Measurements from ENCODE around the gene MANBA.

DNA sequence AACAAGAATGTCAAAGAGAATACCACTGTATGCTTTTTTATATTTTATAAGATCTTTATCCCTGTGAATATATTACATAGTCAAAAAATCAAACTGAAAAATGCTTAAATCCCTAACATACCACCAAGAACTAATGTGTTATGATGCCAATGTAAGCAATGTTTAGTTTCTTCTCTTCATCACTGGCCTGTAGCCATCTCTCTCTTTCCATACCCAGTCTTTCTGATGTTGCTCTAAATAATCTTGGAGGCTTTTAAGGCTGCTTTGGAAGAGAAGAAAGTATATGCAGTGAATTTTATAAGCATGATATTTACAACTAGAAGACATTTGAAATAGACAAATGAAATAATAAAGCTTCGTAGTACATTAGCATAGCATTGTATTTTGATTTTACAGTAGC is 176.7 kb downstream of the MANBA start:
- TF ChIP-seq CEBPB (IDR thresholded peaks at IDR 0.05; ENCODE audit: low read depth, low read length) (no peak), MXI1 (IDR thresholded peaks at IDR 0.05; ENCODE audit: borderline replicate concordance, low read depth, low read length) (no peak), POLR2A (IDR thresholded peaks at IDR 0.05; ENCODE audit: low read depth, low read length) (no peak), RAD21 (IDR thresholded peaks at IDR 0.05; ENCODE audit: low read length) (no peak), NFE2L2 (IDR thresholded peaks at IDR 0.05; ENCODE audit: low read depth, low read length) (no peak), RFX5 (IDR thresholded peaks at IDR 0.05; ENCODE audit: low read depth, low read length) (no peak), SMC3 (IDR thresholded peaks at IDR 0.05; ENCODE audit: low read depth, low read length) (no peak), MAZ (IDR thresholded peaks at IDR 0.05; ENCODE audit: borderline replicate concordance, low read depth, low read length) (no peak), BHLHE40 (IDR thresholded peaks at IDR 0.05; ENCODE audit: low read depth, low read length) (no peak), RCOR1 (IDR thresholded peaks at IDR 0.05; ENCODE audit: insufficient replicate concordance, low read length) (no peak), CHD1 (IDR thresholded peaks at IDR 0.05; ENCODE audit: low read depth, low read length) (no peak)
- TF ChIP-seq, protein P1, sequence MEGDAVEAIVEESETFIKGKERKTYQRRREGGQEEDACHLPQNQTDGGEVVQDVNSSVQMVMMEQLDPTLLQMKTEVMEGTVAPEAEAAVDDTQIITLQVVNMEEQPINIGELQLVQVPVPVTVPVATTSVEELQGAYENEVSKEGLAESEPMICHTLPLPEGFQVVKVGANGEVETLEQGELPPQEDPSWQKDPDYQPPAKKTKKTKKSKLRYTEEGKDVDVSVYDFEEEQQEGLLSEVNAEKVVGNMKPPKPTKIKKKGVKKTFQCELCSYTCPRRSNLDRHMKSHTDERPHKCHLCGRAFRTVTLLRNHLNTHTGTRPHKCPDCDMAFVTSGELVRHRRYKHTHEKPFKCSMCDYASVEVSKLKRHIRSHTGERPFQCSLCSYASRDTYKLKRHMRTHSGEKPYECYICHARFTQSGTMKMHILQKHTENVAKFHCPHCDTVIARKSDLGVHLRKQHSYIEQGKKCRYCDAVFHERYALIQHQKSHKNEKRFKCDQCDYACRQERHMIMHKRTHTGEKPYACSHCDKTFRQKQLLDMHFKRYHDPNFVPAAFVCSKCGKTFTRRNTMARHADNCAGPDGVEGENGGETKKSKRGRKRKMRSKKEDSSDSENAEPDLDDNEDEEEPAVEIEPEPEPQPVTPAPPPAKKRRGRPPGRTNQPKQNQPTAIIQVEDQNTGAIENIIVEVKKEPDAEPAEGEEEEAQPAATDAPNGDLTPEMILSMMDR (conservative IDR thresholded peaks at IDR 0.05; ENCODE audit: low read depth, low read length): no peak
